HG03565 (cell line): ENCODE measurements around the gene CPNE6.
A peak's percentile ranks its signal among the peaks of the same experiment; 100 is the strongest.

Experiments
- ATAC-seq: cut with Tn5 transposase; IDR thresholded peaks from one replicate; pipeline ENCODE4 v1.9.1; 2021; ENCODE audit warnings: mild to moderate bottlenecking, moderate library complexity; ENCODE audit not compliant: unreplicated experiment

Gene CPNE6

DNA sequence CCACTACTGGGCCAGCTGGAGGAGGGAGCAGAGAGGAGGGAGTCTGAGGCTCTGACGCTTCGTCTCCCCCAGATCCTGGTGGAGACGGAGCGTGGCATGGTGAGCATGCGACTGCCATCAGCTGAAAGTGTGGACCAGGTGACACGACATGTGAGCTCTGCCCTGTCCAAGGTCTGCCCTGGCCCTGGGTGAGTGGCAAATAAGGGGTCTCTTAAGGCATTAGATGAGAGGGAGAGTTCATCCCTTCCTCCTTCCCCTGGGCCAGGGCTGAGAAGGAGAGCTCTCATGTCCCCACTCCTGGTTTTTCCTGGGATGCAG lies 17.1 kb upstream of the CPNE6 start:
- no peak for ATAC-seq

DNA sequence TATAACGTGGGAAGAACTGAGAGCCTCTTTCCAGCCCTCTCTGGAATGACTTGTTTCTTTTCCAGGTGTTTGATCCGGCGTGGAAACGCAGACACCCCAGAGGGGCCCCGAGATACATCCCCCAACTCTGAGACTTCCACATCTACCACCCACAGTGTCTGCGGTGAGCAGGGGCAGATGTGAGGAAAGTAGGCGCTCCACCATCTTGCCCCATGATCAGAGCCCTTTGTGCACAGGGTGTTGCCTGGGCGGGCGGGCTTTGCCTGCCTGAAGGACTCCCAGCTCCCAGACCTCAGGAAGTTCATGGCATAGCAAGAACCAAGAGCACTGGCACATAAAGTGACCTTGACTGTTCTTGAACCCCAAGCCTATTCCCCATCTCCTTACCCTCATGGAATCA lies 16.7 kb upstream of the CPNE6 start:
- ATAC-seq = no peak

DNA sequence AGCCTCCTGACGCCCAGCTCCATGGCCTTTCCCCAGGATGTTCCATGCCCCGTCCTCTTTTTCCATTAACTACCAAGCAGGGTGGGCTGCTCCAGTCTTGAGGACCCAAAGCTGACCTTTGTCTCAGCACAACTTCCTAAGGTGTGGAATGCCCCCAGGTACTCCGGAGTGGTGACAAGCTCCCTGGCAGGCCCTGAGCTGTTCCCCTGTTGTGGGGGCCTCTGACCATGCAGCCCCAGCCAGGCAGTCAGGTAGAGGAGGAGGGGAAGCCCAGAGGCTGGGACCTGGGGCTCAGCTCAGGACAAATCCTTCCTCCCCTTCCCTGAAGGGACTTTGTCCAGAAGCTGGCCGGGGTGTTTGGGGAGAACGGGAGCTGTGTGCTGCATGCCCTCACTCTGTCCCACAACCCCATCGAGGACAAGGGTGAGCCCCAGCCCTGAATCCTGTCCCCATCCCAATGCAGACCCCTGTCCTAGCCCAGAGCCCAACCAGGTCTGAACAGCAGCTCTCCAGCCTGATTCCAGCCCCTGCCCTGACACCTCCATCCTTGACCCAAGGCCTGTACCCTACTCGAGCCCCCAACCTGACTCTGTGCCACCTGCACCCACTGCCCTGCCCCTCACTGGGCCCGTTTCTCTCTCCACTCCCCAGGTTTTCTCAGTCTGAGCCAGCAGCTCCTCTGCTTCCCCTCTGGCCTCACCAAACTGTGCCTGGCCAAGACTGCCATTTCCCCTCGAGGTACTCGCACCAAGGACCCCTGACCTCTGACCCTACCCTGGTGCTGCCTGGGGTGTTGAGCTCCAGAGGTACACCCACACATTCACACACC lies 15.2 kb upstream of the CPNE6 start:
- ATAC-seq = no peak

DNA sequence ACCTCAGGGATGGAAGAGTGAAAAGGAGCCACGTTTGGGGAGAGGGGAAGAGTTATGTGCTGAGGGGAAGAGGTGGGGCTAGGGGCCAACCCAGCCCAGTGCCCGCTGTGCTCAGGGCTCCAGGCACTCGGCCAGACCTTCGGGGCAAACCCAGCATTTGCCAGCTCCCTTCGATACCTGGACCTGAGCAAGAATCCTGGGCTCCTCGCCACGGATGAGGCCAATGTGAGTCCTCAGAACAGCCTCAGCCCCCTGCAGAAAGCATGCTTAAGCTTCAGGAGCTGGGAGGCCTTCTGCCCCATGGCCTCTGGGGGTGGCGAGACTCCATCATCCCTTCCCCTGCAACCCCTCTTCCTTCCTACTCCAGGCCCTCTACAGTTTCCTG lies 14.6 kb upstream of the CPNE6 start:
- ATAC-seq = no peak

DNA sequence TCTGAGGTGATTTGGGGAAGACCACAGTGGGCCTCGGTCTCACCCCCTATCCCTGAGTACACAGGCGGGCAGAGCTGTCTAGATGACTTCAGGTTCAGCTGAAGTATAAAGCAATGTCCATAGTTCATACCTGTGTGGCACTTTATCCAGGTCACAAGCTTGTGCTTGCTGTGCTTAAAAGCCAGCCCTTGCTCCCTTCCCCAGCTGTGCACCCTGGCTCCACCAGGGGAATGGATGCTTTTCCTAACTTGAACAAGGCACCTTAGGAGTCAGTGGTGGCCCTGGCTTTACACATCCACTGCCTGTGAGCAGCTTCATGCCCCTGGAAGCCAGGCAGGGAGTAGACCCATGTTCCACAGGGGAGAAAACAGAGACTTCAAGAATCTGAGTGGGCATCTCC lies 14.1 kb upstream of the CPNE6 start:
- ATAC-seq = no peak

DNA sequence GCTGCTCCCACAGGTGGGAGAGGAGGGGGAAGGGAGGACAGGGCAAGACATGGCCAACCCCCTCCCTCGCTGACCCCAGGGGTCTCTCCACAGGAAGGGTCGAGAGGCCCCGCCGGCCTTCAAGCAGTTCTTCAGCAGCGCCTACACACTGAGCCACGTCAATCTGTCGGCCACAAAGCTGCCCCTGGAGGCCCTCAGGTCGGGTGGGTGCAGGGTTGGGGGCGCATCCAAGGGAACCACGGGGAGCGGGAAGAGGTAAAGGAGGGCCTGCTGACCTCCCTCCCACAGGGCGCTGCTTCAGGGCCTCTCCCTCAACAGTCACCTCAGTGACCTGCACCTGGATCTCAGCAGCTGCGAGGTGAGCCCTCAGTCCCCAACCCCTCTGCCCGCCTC lies 13.5 kb upstream of the CPNE6 start:
- ATAC-seq = no peak

DNA sequence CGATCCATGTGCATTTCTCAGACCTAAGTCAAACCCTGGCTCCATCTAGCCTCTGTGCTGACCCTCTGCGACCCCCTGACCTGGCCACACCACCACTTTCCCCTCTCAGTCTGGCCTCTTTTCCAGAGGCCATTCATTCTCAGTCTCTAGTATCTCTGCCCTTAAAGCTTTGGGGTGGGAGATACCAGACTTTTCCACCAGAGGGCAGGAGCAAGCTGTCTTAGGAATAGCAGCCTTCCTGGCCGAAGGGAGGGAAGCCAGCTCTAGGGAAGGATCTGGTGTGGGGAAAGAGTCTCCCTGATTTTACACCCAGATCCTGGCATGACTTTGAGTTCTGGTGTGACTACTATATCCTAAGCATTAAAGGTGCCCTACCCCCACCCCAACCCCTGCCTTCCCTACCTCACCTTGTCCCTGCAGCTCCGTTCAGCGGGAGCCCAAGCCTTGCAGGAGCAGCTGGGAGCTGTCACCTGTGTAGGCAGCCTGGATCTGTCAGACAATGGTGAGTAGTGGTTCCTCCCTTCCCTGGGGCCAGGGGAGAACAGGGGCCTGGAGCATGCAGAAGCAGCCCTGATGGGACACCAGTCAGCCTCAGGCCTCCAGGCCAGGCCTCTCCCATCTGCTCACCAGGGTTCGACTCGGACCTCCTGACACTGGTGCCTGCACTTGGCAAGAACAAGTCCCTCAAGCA lies 13.0 kb upstream of the CPNE6 start:
- peak; percentile 49 for ATAC-seq

DNA sequence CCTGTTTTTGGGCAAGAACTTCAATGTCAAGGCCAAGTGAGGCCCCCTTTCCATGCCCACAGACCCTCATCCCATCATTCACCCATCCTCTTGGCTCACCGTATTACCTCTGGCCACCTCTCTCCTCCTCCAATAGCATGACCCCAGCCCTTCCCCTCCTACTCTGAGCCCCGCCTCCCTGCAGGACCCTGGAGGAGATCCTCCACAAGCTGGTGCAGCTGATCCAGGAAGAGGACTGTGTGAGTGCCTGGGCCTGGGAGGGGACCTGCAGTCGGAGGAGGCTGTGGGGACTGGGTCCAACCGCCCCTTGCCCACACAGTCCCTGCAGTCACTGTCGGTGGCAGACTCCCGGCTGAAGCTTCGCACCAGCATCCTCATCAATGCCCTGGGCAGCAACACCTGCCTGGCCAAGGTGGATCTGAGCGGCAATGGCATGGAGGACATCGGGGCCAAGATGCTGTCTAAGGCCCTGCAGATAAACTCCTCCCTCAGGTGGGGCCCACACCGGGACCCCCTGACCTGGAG lies 12.3 kb upstream of the CPNE6 start:
- no peak for ATAC-seq

DNA sequence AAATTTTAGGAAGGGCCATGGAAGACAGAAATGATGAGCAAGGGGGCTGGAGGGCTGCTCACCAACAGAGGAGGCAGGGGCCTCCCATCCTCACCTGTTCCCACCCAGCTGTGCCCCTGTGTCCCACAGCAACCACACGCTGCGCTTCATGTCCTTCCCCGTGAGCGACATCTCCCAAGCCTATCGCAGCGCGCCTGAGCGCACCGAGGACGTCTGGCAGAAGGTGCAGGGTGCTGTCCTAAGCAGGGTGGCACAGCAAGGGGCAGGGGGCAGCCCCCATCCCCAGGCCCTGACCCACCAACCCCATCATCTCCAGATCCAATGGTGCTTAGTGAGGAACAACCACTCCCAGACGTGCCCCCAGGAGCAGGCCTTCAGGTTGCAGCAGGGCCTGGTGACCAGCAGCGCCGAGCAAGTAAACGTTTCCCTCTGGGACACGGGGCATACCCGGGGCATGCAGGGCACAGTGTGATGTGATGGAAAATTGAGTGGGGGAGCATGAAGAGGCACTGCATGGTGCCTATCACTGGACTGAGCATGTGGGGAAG lies 11.4 kb upstream of the CPNE6 start:
- no peak for ATAC-seq

DNA sequence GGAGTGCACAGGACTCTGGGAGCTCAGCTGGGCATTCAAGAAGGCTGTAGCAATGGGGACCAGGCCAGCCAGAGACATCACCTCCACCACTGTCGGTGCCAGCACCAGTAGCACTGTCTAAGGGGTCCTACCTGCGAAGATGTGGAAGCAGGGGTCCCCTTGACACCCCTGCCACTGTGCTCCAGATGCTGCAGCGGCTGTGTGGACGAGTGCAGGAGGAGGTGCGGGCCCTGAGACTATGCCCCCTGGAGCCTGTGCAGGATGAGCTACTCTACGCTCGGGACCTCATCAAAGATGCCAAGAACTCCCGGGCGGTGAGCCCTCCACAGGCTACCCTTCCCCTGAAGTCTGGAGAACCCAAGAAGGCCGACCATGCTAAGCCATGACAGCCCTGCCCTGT lies 10.9 kb upstream of the CPNE6 start:
- ATAC-seq = no peak

DNA sequence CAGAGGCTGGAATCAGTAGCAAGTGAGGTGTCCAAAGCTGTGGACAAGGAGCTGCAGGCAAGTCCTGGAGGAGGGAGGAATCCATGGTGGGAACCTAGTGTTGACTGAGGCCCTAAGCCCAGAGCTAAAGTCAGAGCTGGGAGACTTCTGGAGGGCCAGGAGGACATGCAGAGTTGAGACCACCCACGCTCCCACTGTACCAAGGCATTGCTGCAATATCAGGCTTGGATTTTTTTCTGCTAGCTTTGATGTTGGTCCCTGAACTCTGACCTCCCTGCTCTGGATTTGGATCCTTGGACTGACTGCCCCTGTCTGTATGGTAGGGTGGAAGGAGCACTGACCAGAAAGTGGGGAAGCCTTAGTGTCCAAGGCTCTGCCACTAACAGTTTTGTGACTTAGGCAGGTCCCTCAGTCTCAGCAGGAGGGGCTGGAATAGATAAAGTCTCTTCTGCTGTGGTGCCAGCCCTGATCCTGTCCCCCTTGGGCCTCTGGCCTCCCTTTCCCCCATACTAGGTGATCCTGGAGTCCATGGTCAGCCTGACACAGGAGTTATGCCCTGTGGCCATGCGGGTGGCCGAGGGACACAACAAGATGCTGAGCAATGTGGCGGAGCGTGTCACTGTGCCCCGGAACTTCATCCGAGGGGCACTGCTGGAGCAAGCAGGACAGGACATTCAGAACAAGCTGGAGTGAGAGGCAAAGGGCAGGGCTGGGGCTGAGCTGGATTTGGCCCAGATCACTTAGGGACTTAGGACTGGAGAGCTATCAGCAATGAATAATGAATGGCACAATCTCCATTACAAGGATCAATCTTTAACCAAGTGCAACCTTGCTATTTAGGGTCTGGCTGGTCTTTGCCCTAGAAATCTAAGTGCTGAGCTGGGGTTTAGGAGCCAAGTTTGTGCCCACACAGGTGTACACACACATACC lies 10.1 kb upstream of the CPNE6 start:
- ATAC-seq = no peak

DNA sequence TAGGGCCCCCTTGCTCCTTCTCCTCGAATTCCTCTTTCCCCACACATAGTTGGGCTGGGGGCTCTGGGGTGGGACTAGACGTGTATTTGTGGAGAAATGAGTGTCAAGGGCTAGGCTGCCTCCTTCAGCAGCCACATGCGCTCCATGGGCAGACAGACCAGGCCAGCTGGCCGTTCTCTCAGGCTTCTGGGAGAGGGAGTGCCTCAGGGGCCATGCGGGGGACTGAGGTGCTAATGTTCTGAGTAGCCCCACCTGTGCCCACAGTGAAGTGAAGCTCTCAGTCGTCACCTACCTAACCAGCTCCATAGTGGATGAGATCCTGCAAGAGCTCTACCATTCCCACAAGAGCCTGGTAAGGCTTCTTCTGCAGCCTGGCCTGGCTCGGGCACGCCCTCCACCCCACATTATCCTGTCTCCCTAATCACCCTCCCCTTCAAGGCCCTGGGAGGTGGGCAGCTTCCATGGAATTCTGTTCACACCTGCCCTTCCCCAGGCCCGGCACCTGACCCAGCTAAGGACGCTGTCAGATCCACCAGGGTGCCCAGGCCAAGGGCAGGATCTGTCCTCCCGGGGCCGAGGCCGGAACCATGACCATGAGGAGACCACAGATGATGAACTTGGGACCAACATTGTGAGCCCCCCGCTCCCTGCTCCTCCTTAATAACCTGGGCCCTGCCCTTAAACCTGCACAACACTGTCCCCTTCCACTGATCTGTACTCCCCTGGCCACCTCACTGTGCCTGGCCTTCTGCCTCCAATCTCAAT lies 9.0 kb upstream of the CPNE6 start:
- ATAC-seq = no peak

DNA sequence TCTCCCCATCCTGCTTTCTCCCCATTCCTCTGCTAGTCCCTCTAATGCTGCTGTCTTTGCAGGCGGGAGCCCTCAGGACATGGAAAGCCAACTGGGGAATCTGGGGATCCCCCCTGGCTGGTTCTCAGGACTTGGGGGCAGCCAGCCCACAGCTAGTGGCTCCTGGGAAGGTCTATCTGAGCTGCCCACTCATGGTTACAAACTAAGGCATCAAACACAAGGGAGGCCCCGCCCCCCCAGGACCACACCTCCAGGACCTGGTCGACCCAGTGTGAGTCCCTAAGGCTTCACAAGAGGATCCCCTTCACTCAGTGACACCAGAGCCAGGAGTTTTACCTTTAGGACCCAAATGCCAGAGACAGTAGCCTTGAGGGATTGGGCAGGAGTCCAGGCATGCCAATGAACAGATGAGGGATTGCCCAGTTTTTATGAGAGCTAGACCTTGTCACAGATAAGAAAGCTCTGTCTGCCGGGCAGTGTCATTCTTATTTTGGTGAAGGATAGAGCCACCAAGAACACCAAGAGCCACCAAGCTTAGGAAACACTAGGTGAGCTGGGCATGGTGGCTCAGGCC lies 8.0 kb upstream of the CPNE6 start:
- no peak for ATAC-seq

DNA sequence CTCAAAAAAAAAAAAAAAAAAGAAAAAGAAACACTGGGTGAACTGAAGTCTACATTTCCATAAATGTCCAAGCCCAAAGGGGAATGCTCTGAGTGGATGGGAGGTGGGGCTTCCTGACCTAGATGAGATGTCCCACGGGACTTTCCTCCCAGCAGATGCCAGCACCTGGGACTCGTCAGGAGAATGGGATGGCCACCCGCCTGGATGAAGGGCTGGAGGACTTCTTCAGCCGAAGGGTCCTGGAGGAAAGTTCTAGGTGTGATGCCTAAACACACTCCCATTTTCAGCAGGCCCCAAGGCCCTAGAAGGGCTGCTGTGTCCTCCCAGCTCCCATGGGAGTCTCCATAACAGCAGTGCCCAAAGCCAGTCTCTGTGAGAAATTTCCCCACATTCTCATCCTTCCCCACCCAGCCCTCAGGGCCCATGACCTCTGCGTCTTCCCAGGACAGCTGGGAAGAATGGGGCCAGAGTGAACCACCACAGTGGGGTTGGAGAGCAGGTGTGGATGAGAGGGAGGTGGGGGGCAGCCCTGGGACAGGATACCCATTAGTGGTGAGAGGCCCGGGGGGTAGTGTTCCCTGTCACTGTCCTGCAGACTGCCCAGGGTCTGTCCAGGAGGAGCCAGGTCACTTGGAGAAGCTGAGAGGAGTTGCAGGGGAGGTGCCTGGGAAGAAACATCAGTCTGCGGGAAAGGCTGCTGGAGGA lies 7.1 kb upstream of the CPNE6 start:
- ATAC-seq = no peak

DNA sequence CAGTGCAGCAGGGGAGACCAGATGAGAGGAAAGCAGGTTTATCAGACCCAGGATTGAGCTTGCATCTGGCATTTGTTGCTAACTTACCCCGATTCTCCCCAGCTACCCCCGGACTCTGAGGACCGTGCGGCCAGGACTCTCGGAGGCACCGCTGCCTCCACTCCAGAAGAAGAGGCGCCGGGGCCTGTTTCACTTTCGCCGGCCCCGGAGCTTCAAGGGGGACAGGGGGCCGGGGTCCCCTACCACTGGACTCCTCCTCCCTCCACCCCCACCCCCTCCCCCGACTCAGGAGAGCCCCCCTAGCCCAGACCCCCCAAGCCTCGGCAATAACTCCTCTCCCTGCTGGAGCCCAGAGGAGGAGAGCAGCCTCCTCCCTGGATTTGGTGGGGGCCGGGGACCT lies 6.5 kb upstream of the CPNE6 start:
- ATAC-seq = no peak

DNA sequence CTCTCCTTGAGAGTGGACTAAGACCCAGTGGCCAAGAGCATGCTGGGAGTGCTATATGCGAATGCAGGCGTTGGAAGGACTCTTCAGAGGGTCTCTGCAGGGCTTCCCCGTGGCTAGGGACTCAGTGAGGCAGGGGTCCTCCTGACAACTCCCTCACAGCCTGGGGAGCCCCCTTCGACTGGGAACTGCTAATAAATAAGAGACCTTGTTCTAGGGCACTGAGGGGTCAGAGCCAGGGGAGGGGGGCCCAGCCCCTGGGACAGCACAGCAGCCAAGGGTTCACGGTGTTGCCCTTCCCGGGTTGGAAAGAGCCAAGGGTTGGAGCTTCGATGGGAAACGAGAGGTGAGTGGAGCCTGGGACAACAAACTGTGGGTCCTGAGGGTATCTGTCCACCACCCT lies 6.0 kb upstream of the CPNE6 start:
- no peak for ATAC-seq

DNA sequence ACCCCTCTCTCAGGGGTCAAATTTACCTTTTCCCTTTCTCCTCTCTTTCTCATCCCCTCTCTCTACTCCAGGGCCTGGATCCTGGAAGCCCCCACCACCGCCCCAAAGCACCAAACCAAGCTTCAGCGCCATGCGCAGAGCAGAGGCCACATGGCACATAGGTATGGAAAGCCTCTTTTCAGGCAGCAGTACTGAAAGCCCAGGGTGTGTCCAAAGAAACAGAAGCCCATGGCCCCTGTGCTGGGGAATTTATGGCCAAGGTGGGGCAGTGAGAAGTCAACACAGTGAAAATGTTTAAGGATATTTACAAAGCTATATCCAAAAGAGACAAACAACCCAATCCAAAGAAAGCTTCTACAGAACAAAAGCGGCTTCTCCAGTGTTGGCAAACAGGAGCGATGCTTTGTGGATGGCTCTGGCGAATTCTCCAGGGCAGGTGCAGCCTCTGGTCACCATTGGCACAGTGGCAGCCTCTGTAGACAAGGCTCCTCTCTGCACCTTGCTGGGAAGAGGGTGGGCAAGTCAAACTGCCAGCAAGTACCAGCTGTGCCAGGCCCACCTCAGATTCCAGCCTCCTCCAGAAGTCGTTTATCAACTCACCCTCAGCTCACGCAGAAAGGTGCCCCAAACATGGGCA lies 4.7 kb upstream of the CPNE6 start:
- ATAC-seq = no peak

DNA sequence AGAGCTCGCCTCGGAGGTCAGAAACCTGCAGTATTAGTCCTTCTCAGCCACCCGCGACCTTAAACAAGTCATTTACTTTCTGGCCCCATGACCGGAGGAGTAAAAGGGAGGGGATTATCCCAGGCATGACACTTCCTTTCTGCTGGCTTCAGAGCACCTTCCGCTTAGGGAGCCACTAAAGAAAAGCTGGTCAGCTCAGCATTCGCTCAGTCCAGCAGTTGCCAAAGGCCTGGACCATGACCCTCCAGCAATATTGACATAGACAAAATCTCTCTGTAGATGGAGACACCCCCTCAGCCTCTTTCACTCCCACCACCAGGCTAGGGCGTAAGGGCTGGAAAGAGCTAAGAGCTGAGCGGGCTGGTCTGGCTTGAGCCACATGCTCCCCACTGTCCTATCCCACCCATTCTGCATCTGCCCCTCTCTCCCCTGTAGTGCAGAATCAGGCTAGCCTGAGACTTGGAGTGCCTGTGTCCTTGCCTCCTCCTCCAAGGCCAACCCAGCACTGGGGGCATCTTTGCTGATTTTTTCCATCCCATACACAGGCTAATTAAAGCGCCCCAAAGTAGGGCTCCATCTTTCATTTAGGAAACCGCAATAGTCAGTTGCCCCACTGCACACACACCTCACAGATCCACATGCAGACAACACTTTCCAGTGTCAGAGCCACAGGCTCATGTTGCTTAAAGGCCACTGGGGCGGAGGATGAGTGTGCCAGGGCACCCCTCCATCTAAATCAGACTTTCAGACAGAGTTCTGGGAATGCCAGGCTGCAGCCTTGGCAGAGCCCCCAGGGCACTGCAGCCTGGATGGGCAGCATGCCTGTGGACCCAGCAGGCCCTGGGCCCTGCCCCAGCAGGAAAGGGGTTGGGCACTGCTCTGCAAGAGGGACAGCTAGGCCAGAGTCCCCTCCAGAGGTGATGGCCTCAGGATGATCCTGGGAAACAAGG lies 4.0 kb upstream of the CPNE6 start:
- ATAC-seq = no peak
